T-helper 1 cell treated with Interleukin-12 subunit alpha and Interleukin-12 subunit beta and Interleukin-4 antibody, amounts not matched to agents 30 μg/mL and 1 μg/mL, for 36 hours (primary cell): ENCODE data around the gene HOXC4.

ENCODE experiments used
- H3K27ac Mint-ChIP-seq: one replicate; pipeline ENCODE4 v1.8.0; 2021; ENCODE audit warnings: mild to moderate bottlenecking, mixed read lengths
- H3K27me3 Mint-ChIP-seq: one replicate; pipeline ENCODE4 v1.8.0; 2021; ENCODE audit warnings: low read depth, mixed read lengths
- H3K36me3 Mint-ChIP-seq: one replicate; pipeline ENCODE4 v1.8.0; 2021; ENCODE audit warnings: low read depth, mixed read lengths
- H3K4me1 Mint-ChIP-seq: one replicate; pipeline ENCODE4 v1.8.0; 2021; ENCODE audit warnings: low read depth, mixed read lengths
- H3K4me3 Mint-ChIP-seq: one replicate; pipeline ENCODE4 v1.8.0; 2021; ENCODE audit warnings: mild to moderate bottlenecking, moderate library complexity, mixed read lengths
- H3K9me3 Mint-ChIP-seq: one replicate; pipeline ENCODE4 v1.8.0; 2021; ENCODE audit warnings: mixed read lengths

HOXC4 gene

GRCh38 chr12:54053751-54054741 is at the start of gene HOXC4:
TSS of gene HOXC4 (plus strand) at chr12:54053835. CDS start at chr12:54053923, 88 bp downstream.
- H3K36me3 Mint-ChIP-seq, result no peaks in the 10 kb centered on the region
- H3K27ac Mint-ChIP-seq, result no peak within 1 kb of the TSS
- H3K4me1 Mint-ChIP-seq, result peaks cover 13% of the 10 kb centered on the region
- H3K27me3 Mint-ChIP-seq, result peaks cover 97% of the 10 kb centered on the region
- H3K4me3 Mint-ChIP-seq, result peak within 1 kb of the TSS; percentile 50
- no peaks in the 10 kb centered on the region for H3K9me3 Mint-ChIP-seq

- Mint-ChIP-seq H3K36me3 (no peaks in the 10 kb centered on the region), H3K4me3 (no peak overlapping the region), H3K4me1 (peaks cover 9% of the 10 kb centered on the region), H3K9me3 (no peaks in the 10 kb centered on the region), H3K27me3 (peaks cover 96% of the 10 kb centered on the region), H3K27ac (no peak overlapping the region)
Observed at GRCh38 chr12:54004063-54004840, 49.4 kb upstream of the HOXC4 start.

GRCh38 chr12:54004841-54005530 is 48.6 kb upstream of the HOXC4 start:
- H3K36me3 Mint-ChIP-seq, result no peaks in the 10 kb centered on the region
- H3K4me1 Mint-ChIP-seq, result peaks cover 12% of the 10 kb centered on the region
- H3K4me3 Mint-ChIP-seq, result no peak overlapping the region
- H3K27ac Mint-ChIP-seq, result no peak overlapping the region
- no peaks in the 10 kb centered on the region for H3K9me3 Mint-ChIP-seq
- peaks cover 96% of the 10 kb centered on the region for H3K27me3 Mint-ChIP-seq

GRCh38 chr12:54005531-54005852 is 48.1 kb upstream of the HOXC4 start:
- Mint-ChIP-seq H3K36me3 (no peaks in the 10 kb centered on the region), H3K4me1 (peaks cover 12% of the 10 kb centered on the region), H3K27me3 (peaks cover 98% of the 10 kb centered on the region), H3K9me3 (no peaks in the 10 kb centered on the region), H3K27ac (no peak overlapping the region), H3K4me3 (no peak overlapping the region)

GRCh38 chr12:54005853-54006558 is 47.6 kb upstream of the HOXC4 start:
- H3K4me3 Mint-ChIP-seq, result peak overlapping the region; percentile 83
- H3K27ac Mint-ChIP-seq, result no peak overlapping the region
- H3K36me3 Mint-ChIP-seq, result no peaks in the 10 kb centered on the region
- peaks cover 13% of the 10 kb centered on the region for H3K4me1 Mint-ChIP-seq
- no peaks in the 10 kb centered on the region for H3K9me3 Mint-ChIP-seq
- peaks cover 99% of the 10 kb centered on the region for H3K27me3 Mint-ChIP-seq

GRCh38 chr12:54006559-54007220 is 46.9 kb upstream of the HOXC4 start:
- Mint-ChIP-seq H3K36me3 (no peaks in the 10 kb centered on the region), H3K27ac (no peak overlapping the region), H3K4me3 (peak overlapping the region; percentile 83), H3K27me3 (peaks cover 99% of the 10 kb centered on the region), H3K4me1 (peaks cover 17% of the 10 kb centered on the region), H3K9me3 (no peaks in the 10 kb centered on the region)

GRCh38 chr12:54007538-54008259 is 45.9 kb upstream of the HOXC4 start:
- H3K4me1 Mint-ChIP-seq, result peaks cover 17% of the 10 kb centered on the region
- H3K27ac Mint-ChIP-seq, result no peak overlapping the region

GRCh38 chr12:54008260-54008552 is 45.4 kb upstream of the HOXC4 start:
- no peak overlapping the region for H3K4me3 Mint-ChIP-seq
- no peaks in the 10 kb centered on the region for H3K36me3 Mint-ChIP-seq
- no peak overlapping the region for H3K27ac Mint-ChIP-seq
- H3K9me3 Mint-ChIP-seq, result no peaks in the 10 kb centered on the region
- H3K4me1 Mint-ChIP-seq, result peaks cover 17% of the 10 kb centered on the region
- peaks cover 99% of the 10 kb centered on the region for H3K27me3 Mint-ChIP-seq

More at GRCh38 chr12:54007538-54008259, 45.9 kb upstream of the HOXC4 start:
- Mint-ChIP-seq H3K4me3 (no peak overlapping the region), H3K27me3 (peaks cover 99% of the 10 kb centered on the region), H3K9me3 (no peaks in the 10 kb centered on the region), H3K36me3 (no peaks in the 10 kb centered on the region)

GRCh38 chr12:54009171-54010052 is 44.2 kb upstream of the HOXC4 start:
- H3K4me1 Mint-ChIP-seq, result peaks cover 17% of the 10 kb centered on the region
- peak overlapping the region; percentile 14 for H3K4me3 Mint-ChIP-seq
- H3K36me3 Mint-ChIP-seq, result no peaks in the 10 kb centered on the region
- H3K27me3 Mint-ChIP-seq, result peaks cover 99% of the 10 kb centered on the region
- peak overlapping the region; percentile 49 for H3K27ac Mint-ChIP-seq
- no peaks in the 10 kb centered on the region for H3K9me3 Mint-ChIP-seq

- no peaks in the 10 kb centered on the region for H3K9me3 Mint-ChIP-seq
- peaks cover 22% of the 10 kb centered on the region for H3K4me1 Mint-ChIP-seq
- peak overlapping the region; percentile 34 for H3K27ac Mint-ChIP-seq
- no peak overlapping the region for H3K4me3 Mint-ChIP-seq
- H3K36me3 Mint-ChIP-seq, result no peaks in the 10 kb centered on the region
- H3K27me3 Mint-ChIP-seq, result peaks cover 99% of the 10 kb centered on the region
Observed at GRCh38 chr12:54010053-54010971, 43.3 kb upstream of the HOXC4 start.

- Mint-ChIP-seq H3K27ac (no peak overlapping the region), H3K9me3 (no peaks in the 10 kb centered on the region), H3K36me3 (no peaks in the 10 kb centered on the region), H3K4me3 (no peak overlapping the region), H3K27me3 (peaks cover 99% of the 10 kb centered on the region), H3K4me1 (peaks cover 20% of the 10 kb centered on the region)
Observed at GRCh38 chr12:54010972-54011664, 42.5 kb upstream of the HOXC4 start.
